Activated B cell treated with CpG ODN at 0.5 μM for 24 hours (primary cell): ENCODE results near the gene SULT1C4. TPM values are rescaled to one million over a fixed set of nuclear protein-coding genes. Genes with fewer than 3 reads are reported as not detected.
"Not testable (repeated sequence)": the region's sequence is repeated elsewhere in the genome, so short reads cannot be mapped to it uniquely, and the experiment has no call there.

Experiments used
- ATAC-seq: fragments of 200-7000 bp; cut with Tn5 transposase; one replicate; pipeline ENCODE4 v1.10.0; 2021; ENCODE audit warnings: low read depth, mild to moderate bottlenecking, moderate library complexity
- CTCF ChIA-PET: fragments of 350-600 bp; sonication (Branson Sonifier 250); formaldehyde crosslinking; loops from one replicate; lab custom pipeline; 2021; ENCODE audit warnings: antibody characterized with exemption; lab: Charles Lee
- POLR2A ChIA-PET: fragments of 350-600 bp; sonication (Branson Sonifier 250); formaldehyde crosslinking; loops from one replicate; lab custom pipeline; 2021; ENCODE audit warnings: antibody characterized with exemption; lab: Charles Lee
- DNase-seq: peaks from one replicate; pipeline ENCODE4 v3.0.0; 2022
- H3K27ac Mint-ChIP-seq: one replicate; pipeline ENCODE4 v1.8.0; 2020; ENCODE audit warnings: mixed read lengths
- H3K27me3 Mint-ChIP-seq: one replicate; pipeline ENCODE4 v1.8.0; 2021; ENCODE audit warnings: mixed read lengths
- H3K36me3 Mint-ChIP-seq: one replicate; pipeline ENCODE4 v1.8.0; 2021; ENCODE audit warnings: low read depth, mixed read lengths
- H3K4me1 Mint-ChIP-seq: one replicate; pipeline ENCODE4 v1.8.0; 2021; ENCODE audit warnings: mixed read lengths
- H3K4me3 Mint-ChIP-seq: one replicate; pipeline ENCODE4 v1.8.0; 2020; ENCODE audit warnings: mild to moderate bottlenecking, mixed read lengths
- H3K9me3 Mint-ChIP-seq: one replicate; pipeline ENCODE4 v1.8.0; 2020; ENCODE audit warnings: mixed read lengths
- CTCF ChIP-seq: fragments of 200-600 bp; IDR thresholded peaks from one replicate; pipeline ENCODE4 v1.8.0; 2022; ENCODE audit warnings: antibody characterized with exemption, mild to moderate bottlenecking
- intact Hi-C: fragments of 100-400 bp; cut with micrococcal nuclease; formaldehyde crosslinking; loops from one replicate; pipeline ENCODE4 v1.15.1; 2024
- total RNA-seq: library from RNA; stranded (reverse); gene quantifications from 2 replicates; pipeline ENCODE4 v1.2.3, GENCODE V29; 2022

SULT1C4 gene
- total RNA-seq, 1 donor from 2014 or later: not detected

GRCh38 chr2:108418416-108418815 is 40.7 kb downstream of the SULT1C4 start:
- ATAC-seq (no peak), DNase-seq (no peak)
- H3K36me3 Mint-ChIP-seq: no peaks in the 10 kb centered on the region
- intact Hi-C loops: no loop called here
- no peak overlapping the region for H3K27ac Mint-ChIP-seq
- ChIA-PET CTCF (no interaction called here), POLR2A (no interaction called here)
- peaks cover 5% of the 10 kb centered on the region for H3K27me3 Mint-ChIP-seq
- no peaks in the 10 kb centered on the region for H3K4me1 Mint-ChIP-seq
- TF ChIP-seq CTCF: no peak
- no peak overlapping the region for H3K4me3 Mint-ChIP-seq
- H3K9me3 Mint-ChIP-seq: no peaks in the 10 kb centered on the region

- Mint-ChIP-seq H3K9me3 (no peaks in the 10 kb centered on the region), H3K36me3 (no peaks in the 10 kb centered on the region), H3K4me1 (no peaks in the 10 kb centered on the region), H3K4me3 (no peak overlapping the region), H3K27ac (no peak overlapping the region), H3K27me3 (peaks cover 17% of the 10 kb centered on the region)
- ATAC-seq: no peak
- POLR2A ChIA-PET: no interaction called here
- intact Hi-C loops: no loop called here
- no peak for TF ChIP-seq CTCF
- DNase-seq: no peak
- CTCF ChIA-PET: no interaction called here
Measured at GRCh38 chr2:108423067-108423466, 45.3 kb downstream of the SULT1C4 start.

- intact Hi-C loops: no loop called here
- Mint-ChIP-seq H3K27ac (no peak overlapping the region), H3K27me3 (peaks cover 17% of the 10 kb centered on the region), H3K4me1 (no peaks in the 10 kb centered on the region), H3K9me3 (no peaks in the 10 kb centered on the region), H3K4me3 (no peak overlapping the region), H3K36me3 (no peaks in the 10 kb centered on the region)
- CTCF ChIA-PET: no interaction called here
- POLR2A ChIA-PET: no interaction called here
- no peak for DNase-seq
- TF ChIP-seq CTCF: no peak
- ATAC-seq: no peak
Measured at GRCh38 chr2:108423502-108424251, 45.9 kb downstream of the SULT1C4 start.

GRCh38 chr2:108428286-108429009 is 50.7 kb downstream of the SULT1C4 start:
- no peak for ATAC-seq
- ChIA-PET CTCF (no interaction called here), POLR2A (no interaction called here)
- intact Hi-C loops: no loop called here
- Mint-ChIP-seq H3K4me1 (no peaks in the 10 kb centered on the region), H3K27ac (no peak overlapping the region), H3K27me3 (peaks cover 14% of the 10 kb centered on the region), H3K36me3 (no peaks in the 10 kb centered on the region), H3K4me3 (no peak overlapping the region), H3K9me3 (no peaks in the 10 kb centered on the region)
- DNase-seq: no peak
- TF ChIP-seq CTCF: no peak

- POLR2A ChIA-PET, H3K36me3 Mint-ChIP-seq, H3K27me3 Mint-ChIP-seq, intact Hi-C loops, H3K27ac Mint-ChIP-seq, CTCF ChIA-PET, H3K4me1 Mint-ChIP-seq, DNase-seq, H3K9me3 Mint-ChIP-seq, ATAC-seq, H3K4me3 Mint-ChIP-seq: not testable (repeated sequence)
Measured at GRCh38 chr2:108435578-108435977, 57.8 kb downstream of the SULT1C4 start.
